Right hindlimb (tissue), 1 donor: ENCODE measurements around the gene HLCS.

Experiments used
- DNase-seq: peaks from one replicate; pipeline ENCODE4 v3.0.0-alpha.2; 2018

Gene HLCS

DNA sequence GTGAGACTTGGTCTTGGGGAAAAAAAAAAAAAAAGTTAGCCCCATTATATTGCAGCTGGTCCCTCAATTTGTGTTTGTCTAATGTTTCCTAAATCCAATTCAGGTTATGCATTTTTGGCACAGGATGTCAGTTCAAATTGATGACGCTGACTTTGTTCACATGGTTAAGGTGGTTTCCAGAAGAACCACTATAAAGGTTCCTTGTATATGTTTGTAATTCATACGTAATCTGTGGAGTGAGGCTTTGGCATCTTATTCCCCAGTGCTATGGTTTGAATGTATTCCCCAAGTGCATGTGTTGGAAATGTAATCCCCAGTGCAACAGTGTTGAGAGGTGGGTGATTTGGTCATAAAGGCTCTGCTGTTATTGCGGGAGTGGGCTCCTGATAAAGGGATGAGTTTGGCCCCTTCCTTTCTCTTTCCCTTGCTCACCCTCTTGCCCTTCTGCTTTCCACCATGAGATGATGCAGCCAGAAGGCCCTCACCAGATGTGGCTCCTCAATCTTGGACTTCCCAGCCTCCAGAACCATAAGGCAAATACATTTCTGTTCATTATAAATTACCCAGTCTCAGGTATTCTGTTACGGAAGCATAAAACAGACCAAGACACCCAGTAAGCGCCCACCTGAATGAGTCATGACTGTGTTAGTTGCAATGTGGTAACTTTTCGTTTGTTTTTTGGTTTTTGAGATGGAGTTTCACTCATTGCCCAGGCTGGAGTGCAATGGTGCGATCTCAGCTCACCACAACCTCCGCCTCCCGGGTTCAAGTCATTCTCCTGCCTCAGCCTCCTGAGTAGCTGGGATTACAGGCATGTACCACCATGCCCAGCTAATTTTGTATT is 19.5 kb upstream of the HLCS start:
- no peak for DNase-seq

- no peak for DNase-seq
These were observed 15.7 kb upstream of the HLCS start for GRCh38 chr21:36981977-36982700.

DNA sequence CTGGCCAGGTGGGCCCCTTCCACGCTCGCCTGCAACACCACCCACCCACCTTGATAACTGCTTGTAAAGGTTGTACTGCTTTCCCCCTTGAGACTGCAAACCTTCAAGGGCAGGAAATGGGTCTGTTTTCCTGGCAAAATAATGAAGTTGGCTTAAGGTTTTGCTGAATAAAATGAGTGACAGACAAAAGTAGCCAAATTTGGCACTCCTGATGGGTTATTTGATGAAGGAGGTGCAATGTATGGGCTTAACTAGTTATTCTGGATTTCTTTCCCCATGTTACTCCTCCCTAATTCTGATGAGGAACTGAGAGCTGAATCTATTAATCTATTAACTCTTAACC is 14.6 kb upstream of the HLCS start:
- no peak for DNase-seq

GRCh38 chr21:36980280-36981048 is 14.0 kb upstream of the HLCS start:
- DNase-seq, result peak; percentile 35

DNA sequence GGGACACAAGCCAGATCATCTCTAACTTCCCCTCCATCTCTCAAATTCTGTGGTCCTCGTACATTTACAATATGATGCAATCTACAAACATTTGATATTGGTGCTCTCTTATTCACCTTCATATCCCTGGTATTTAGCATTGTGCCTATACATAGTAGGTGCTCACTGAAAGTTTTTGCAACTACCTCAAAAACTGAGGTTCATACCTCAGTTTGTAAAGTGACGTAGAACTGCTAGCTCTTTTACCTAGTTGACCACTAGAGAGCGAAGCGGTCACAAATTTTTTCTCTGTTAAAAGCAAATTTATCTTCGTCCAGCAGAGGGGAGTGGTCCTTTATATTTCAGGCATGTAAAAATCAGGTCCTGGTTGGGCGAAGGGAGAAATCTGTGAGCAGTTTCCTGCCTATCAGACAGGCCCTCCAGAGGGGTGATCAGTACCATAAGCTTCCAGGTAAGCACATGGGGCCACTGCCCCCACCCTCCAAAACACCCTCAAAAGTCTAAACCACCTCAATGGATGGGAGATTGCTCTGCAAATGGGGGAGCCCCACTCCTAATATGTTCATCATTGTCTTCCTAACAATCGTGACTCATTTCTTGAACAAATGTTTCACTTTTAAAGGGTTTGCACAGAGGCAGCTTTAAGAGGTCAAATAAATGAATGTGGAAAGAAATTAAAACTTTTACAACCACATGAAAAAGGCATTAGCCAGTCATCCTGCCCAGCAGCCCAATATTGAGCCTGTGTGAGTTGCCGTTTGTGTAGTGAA is 10.6 kb upstream of the HLCS start:
- DNase-seq, result peak; percentile 60

DNA sequence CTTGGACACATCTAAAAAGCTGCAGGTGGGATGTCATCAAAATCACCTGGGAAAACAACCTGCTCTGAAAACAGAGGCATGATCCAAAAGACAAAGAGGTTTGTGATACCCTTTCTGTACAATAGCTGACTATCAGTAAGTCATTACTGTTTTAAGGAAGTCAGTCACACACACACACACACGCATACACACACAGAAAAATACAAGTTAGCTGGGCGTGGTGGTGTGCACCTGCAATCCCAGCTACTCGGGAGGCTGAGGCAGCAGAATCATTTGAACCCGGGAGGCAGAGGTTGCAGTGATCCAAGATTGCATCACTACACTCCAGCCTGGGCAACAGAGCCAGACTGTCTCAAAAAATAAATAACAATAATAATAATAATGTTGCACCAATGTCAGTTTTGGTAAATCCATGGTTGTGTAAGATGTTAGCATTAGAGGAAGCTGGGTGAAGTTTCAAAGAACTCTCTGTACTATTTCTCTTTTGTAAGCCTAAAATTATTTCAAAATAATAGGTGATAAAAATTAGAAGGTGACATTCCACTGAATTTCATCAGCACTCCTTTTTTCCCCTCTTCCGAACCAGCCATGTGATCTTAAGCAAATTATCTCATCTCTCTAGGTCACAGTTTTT is 9.9 kb upstream of the HLCS start:
- DNase-seq, result no peak

DNA sequence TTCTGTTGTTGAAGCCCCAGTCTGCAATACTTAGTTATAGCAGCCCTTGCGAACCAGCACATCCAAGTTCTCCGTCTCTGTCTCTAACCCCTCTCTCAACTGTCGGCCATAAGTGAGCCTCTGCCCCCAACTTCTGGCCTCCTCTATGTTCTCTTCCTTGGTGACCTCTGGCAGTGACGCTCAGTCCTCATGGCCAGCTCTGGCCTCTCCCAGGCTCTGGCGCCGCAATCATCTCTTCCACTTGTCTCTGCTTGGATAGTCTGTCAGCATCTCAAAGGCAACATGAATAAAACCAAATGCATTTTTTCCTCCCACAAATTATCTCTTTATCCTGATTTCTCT is 8.4 kb upstream of the HLCS start:
- DNase-seq, result no peak

DNA sequence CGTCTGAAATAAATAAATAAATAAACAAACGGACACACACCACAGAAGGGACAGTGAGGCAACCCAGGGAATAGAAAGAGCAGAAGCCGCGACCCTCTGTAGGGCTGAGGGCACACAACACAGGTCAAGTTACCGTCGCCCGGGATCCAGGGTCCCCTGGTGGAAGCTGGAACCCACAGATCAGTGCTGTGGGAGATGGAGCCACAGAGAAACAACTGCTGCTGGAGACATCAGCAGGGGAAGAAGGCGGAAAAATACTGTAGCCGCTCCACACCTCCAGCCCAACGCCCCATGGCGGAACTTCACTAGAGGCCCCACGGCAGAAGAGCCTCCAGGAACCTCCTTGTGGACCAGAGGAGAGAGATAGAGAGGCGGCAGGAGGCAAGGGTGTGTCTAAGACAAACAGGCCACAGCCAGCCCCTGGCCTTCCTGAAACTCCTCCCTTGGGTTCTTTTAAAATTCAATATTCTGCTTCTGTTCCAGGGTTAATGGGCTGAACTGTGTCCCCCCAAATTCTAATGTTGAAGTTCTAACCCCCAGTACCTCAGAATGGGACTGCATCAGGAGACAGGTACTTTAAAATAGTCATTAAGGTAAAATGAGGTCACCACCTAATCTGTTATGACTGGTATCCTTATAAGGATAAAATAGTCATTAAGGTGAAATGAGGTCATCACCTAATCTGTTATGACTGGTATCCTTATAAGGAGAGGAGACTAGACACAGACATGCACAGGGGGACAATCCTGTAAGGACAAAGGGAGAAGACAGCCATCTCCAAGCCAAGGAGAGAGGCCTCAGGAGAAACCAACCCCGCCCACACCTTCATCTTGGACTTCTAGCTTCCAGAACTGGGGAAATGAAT is 7.7 kb upstream of the HLCS start:
- DNase-seq, result no peak

- no peak for DNase-seq
These were observed 2.5 kb upstream of the HLCS start for GRCh38 chr21:36968976-36969375.

DNA sequence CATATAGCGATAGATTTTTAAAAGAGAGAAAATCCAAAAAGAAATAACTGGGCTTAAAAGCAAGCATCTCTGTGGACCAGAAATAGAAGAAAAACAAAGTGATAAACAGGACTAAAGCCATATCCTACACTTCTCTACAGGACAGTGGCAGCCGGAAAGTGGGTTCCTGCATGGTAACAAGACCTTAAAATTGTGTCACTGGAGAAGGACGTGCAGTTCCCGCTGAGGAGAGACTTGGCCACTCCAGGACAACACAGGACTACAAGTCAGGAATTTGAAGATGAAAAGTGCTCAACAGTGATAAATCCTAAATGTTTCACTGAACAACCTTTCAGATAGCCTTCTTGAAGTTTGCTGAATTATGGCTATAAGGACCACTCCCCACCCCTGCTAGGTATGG is 1.9 kb upstream of the HLCS start:
- DNase-seq, result no peak

DNA sequence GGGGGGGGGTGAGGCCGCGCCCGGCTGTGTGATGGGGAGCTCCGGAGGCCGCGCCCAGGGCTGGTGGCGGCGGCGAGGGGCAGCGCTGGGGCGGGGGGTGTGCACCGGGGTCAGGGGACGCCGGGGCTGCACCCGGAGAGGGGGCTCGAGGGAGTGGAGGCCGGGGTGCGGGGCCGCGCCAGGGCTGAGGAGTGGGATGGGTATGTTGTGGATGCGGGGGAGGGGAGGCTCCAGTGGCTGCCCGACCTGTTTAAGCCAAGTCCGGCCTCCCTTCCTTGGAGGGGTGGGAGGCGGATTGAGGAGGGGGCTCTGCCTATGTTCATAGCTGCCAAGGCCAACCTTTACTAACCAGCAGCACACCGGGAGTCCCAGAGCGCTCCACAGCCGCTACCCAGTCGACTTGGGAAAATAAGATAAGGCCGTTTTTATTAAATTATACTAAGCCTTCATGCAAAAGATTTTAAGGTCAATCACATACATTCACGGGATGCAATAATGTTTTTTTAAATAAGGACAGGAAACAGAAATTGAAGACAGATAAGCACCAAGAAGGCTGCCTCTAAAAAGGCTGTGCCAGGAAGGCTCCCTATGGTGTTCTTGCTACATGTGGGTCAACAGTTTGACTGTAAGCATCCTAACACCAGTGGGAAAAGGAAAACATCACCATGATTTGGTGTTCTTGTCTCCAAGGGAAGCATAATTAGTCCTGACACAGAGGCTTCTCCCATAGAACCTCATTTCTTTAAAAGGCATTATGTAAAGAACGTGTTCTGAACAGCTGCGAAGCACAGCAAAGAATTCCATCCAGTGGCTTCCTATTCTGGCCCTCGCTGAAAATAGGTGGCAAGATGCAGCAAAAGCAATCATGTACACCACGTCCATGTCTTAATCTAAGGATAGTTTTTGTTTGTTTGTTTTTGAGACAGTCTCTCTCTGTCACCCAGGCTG is 626 bp upstream of the HLCS start:
- DNase-seq, result no peak

GRCh38 chr21:36965720-36966065 is 776 bp downstream of the HLCS start:
- no peak for DNase-seq

GRCh38 chr21:36964827-36965719 is 1.4 kb downstream of the HLCS start:
- no peak for DNase-seq

DNA sequence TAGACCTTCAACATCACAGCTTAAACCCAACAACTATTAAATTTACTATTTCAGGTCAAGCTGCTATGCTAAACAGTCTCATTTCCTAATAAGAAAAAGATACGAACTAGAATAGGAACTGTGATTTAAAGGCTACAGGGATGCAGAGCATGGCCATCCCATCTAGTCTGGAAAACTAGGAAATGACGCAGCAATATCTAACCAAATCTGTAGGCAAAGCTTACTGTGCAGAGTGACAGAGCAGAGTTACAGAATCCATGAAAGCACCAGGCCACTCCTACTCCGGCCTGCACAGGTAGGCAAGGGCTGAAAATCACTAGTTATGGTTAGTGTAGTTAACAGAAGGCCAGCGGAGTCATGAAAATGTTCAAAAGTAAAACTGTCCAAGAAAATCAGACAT is 2.1 kb downstream of the HLCS start:
- DNase-seq, result no peak

DNA sequence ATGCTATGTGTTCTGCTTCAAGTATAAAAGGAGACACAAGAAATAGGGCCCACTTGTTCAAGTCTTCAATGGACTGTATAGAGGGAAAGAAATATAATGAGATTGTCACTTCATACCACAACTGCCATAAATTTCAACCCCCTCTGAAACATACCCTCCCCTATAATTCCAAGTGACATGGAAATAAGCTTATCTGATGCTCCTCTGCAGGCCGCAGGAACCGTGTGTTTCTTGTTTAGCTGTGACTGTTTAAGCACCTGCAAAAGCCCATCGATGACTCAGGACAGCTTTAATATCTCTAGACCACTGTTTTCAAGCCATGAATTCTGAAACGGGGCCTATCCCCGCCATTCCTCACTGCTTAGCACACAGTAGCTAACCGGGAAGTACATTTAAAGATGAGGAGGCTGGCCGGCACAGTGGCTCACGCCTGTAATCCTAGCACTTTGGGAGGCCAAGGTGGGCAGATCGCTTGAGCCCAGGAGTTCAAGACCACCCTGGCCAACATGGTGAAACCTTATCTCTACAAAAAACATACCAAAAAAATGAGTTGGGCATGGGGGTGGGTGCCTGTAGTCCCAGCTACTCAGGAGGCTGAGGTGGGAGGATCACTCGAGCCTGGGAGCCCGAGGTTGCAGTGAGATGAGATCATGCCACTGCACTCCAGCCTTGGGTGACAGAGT is 4.2 kb downstream of the HLCS start:
- DNase-seq, result no peak

GRCh38 chr21:36960676-36961284 is 5.7 kb downstream of the HLCS start:
- no peak for DNase-seq

DNA sequence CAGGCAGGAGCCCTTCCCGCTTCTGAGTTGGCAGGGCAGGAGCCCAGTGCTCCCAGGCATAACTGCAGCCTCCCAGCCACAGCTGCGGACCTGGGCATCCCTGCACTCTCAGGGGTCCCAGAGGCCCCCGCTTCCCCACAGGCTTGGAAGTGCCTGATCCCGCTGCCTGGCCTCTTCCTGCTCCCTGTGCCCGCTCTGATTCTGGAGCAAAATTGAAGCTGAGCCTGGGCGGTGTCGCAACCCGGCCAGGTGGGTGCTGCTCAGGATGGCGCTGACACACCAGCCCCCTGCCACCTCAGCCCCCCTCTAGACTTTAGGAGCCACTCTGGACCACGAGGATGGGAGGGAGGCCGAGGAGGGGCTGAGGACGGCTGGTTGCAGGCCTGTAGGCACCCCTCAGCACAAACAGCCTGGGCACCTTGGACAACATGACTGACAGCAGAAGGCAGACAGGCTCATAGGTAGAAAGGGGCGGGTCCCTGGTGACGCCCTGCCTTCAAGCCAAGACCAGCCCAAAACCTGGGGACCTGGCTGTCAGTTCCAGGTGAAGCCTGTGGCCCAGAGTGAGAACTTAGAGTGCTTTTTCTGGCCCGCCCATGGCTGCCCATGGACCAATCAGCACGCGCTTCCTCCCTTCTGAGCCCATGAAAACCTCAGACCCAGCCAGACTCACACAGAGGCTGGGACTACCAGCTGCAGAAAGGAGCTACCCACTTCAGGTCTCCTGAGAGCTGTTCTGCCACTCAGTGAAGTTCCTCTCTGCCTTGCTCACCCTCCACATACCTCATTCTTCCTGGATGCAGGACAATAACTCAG is 7.2 kb downstream of the HLCS start:
- no peak for DNase-seq
